Smooth muscle cell (in vitro differentiated cells): Measurements from ENCODE around the gene KIF16B. TPM values are rescaled to one million over a fixed set of nuclear protein-coding genes. Genes with fewer than 3 reads are reported as not detected.

Source experiments
- DNase-seq: peaks from one replicate; lab custom pipeline; 2025; ENCODE audit not compliant: unreplicated experiment; lab: John Stamatoyannopoulos, UW
- H2AFZ ChIP-seq: fragments of 200-600 bp; sonication (generic); 2 replicates; pipeline ENCODE4 v1.6.0; 2016; ENCODE audit warnings: antibody characterized with exemption, low read depth, mild to moderate bottlenecking
- H3F3A ChIP-seq: fragments of 200-600 bp; sonication (generic); 2 replicates; pipeline ENCODE4 v1.6.0; 2017; ENCODE audit warnings: antibody characterized with exemption, low read depth
- H3K27ac ChIP-seq: fragments of 200-600 bp; sonication (generic); 2 replicates; pipeline ENCODE4 v1.5.1; 2016; ENCODE audit warnings: low read depth, mild to moderate bottlenecking
- H3K27me3 ChIP-seq: fragments of 200-600 bp; sonication (generic); 2 replicates; pipeline ENCODE4 v1.6.1; 2016; ENCODE audit warnings: low read depth, mild to moderate bottlenecking
- H3K36me3 ChIP-seq: fragments of 200-600 bp; sonication (generic); 2 replicates; pipeline ENCODE4 v1.5.1; 2016; ENCODE audit warnings: low read depth
- H3K4me1 ChIP-seq: fragments of 200-600 bp; sonication (generic); 2 replicates; pipeline ENCODE4 v1.5.1; 2016; ENCODE audit warnings: low read depth
- H3K4me2 ChIP-seq: fragments of 200-600 bp; sonication (generic); 2 replicates; pipeline ENCODE4 v1.6.0; 2016; ENCODE audit warnings: mild to moderate bottlenecking
- H3K4me3 ChIP-seq: fragments of 200-600 bp; sonication (generic); 2 replicates; pipeline ENCODE4 v1.5.1; 2016; ENCODE audit warnings: mild to moderate bottlenecking
- H3K79me2 ChIP-seq: fragments of 200-600 bp; sonication (generic); 2 replicates; pipeline ENCODE4 v1.6.0; 2016; ENCODE audit warnings: low read depth, mild to moderate bottlenecking
- H3K9ac ChIP-seq: fragments of 200-600 bp; sonication (generic); 2 replicates; pipeline ENCODE4 v1.6.0; 2016; ENCODE audit warnings: low read depth
- H3K9me3 ChIP-seq: fragments of 200-600 bp; sonication (generic); replicated peaks from 2 replicates; pipeline ENCODE4 v1.5.1; 2016; ENCODE audit warnings: low read depth
- H4K20me1 ChIP-seq: fragments of 200-600 bp; sonication (generic); 2 replicates; pipeline ENCODE4 v1.6.0; 2016; ENCODE audit warnings: low read depth
- WGBS: methylation state at CpG from one replicate; pipeline ENCODE4 v1.1.7; 2016; ENCODE audit warnings: low lambda C conversion rate; 5-methylcytosine and 5-hydroxymethylcytosine counted together
- polyA plus RNA-seq: library from polyadenylated mRNA; unstranded; fragments of >200 nt; fragmentation: Nextera tagmentation; extraction: Ambion mirVana; gene quantifications from 2 replicates; pipeline ENCODE4 v1.2.1, GENCODE V29; 2016
- total RNA-seq: library from RNA; depleted of rRNA; stranded (reverse); fragments of >200 nt; gene quantifications from 2 replicates; pipeline ENCODE4 v1.2.3, GENCODE V29; 2014
- TF ChIP-seq, protein P1 (sequence below): fragments of 200-600 bp; sonication (generic); IDR thresholded peaks from 2 replicates; pipeline ENCODE4 v1.5.1; 2017; ENCODE audit warnings: borderline replicate concordance, mild to moderate bottlenecking, antibody characterized with exemption; ENCODE audit not compliant: insufficient read depth, poor library complexity, severe bottlenecking

KIF16B gene
- total and polyA plus RNA-seq, 2 experiments from 2014 or later, result 3.6 to 12.9 TPM

DNA sequence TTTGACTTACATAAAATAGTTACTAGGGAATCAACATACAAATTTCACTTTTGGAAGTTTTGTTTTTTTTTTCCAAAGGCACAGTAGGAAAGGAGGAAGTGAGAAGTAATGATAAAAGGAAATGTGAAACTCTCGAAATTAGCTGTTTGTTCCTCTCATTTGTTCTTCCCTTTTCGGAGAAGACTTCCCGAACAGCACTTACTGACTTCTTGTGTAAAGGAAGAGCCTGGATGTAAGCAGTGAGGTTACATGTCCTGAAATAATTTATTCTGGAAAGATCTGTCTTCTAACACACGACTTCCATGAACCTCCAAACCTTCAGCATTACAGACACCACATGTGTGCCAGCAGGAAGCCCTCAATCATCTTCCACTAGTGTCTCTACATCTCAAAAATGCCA lies 59.1 kb downstream of the KIF16B start:
- Histone ChIP-seq H3K9ac (no peak overlapping the region), H2AFZ (no peak overlapping the region), H3K9me3 (no peaks in the 10 kb centered on the region), H4K20me1 (no peaks in the 10 kb centered on the region), H3K4me2 (no peak overlapping the region), H3K27me3 (no peaks in the 10 kb centered on the region), H3K27ac (no peak overlapping the region), H3K4me3 (no peak overlapping the region), H3F3A (no peaks in the 10 kb centered on the region), H3K36me3 (no peaks in the 10 kb centered on the region), H3K4me1 (no peaks in the 10 kb centered on the region), H3K79me2 (no peaks in the 10 kb centered on the region)
- WGBS, result 82% methylated on average over 4 of the region's 4 CpGs
- DNase-seq, result no peak
- TF ChIP-seq, protein P1, sequence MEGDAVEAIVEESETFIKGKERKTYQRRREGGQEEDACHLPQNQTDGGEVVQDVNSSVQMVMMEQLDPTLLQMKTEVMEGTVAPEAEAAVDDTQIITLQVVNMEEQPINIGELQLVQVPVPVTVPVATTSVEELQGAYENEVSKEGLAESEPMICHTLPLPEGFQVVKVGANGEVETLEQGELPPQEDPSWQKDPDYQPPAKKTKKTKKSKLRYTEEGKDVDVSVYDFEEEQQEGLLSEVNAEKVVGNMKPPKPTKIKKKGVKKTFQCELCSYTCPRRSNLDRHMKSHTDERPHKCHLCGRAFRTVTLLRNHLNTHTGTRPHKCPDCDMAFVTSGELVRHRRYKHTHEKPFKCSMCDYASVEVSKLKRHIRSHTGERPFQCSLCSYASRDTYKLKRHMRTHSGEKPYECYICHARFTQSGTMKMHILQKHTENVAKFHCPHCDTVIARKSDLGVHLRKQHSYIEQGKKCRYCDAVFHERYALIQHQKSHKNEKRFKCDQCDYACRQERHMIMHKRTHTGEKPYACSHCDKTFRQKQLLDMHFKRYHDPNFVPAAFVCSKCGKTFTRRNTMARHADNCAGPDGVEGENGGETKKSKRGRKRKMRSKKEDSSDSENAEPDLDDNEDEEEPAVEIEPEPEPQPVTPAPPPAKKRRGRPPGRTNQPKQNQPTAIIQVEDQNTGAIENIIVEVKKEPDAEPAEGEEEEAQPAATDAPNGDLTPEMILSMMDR, result no peak

DNA sequence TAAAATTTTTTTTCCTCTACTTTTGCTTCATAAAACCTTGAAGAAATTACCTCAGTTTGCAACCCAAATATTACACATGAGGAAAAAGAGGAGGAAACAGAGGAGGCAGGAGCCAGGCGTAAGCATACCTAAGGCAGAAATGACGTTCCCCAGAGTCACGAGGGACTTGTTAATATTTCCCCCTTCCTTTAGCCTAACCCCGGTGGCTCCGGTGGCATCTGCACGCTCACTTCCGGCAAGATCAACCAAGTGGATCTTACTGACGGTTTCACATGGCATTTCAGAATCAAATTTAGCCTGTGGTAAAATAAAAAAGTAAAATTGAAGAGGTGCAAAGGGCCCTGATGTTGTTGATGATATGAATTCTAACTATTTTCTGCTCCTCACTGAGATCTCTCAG lies 67.4 kb downstream of the KIF16B start:
- 90% methylated on average over 8 of the region's 8 CpGs for WGBS
- H3K36me3 ChIP-seq, result no peaks in the 10 kb centered on the region
- no peak for DNase-seq
- no peaks in the 10 kb centered on the region for H3K27me3 ChIP-seq
- H3K79me2 ChIP-seq, result no peaks in the 10 kb centered on the region
- TF ChIP-seq, protein P1, result no peak
- no peak overlapping the region for H3K4me2 ChIP-seq
- H3F3A ChIP-seq, result no peaks in the 10 kb centered on the region
- no peak overlapping the region for H3K4me3 ChIP-seq
- no peak overlapping the region for H2AFZ ChIP-seq
- no peaks in the 10 kb centered on the region for H3K9me3 ChIP-seq
- H3K9ac ChIP-seq, result no peak overlapping the region
- no peak overlapping the region for H3K27ac ChIP-seq
- H3K4me1 ChIP-seq, result no peaks in the 10 kb centered on the region
- no peaks in the 10 kb centered on the region for H4K20me1 ChIP-seq

DNA sequence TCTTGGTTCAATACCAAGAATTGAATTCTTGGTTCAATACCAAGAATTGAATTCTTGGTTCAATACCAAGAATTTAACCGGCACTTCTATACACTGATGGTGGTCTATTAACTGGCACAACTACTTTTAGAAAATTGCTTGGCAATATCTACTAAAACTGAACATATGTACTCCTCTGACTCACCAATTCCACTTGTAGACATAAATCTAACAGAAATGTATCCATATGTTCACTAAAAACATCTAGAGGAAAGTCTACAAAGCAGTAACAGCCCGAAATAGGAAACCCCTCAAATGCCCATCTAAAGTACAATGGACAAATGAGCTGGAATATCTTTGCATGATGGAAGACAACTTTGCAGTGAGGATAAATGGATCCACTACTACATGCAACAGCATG lies 71.9 kb downstream of the KIF16B start:
- H3K36me3 ChIP-seq, result no peaks in the 10 kb centered on the region
- H3K9ac ChIP-seq, result no peak overlapping the region
- TF ChIP-seq, protein P1, result no peak
- WGBS, result 91% methylated on average over 2 of the region's 2 CpGs
- no peaks in the 10 kb centered on the region for H3K4me1 ChIP-seq
- no peak overlapping the region for H2AFZ ChIP-seq
- H4K20me1 ChIP-seq, result no peaks in the 10 kb centered on the region
- H3K9me3 ChIP-seq, result no peaks in the 10 kb centered on the region
- DNase-seq, result no peak
- H3K79me2 ChIP-seq, result no peaks in the 10 kb centered on the region
- no peaks in the 10 kb centered on the region for H3K27me3 ChIP-seq
- no peak overlapping the region for H3K27ac ChIP-seq
- H3F3A ChIP-seq, result no peaks in the 10 kb centered on the region
- no peak overlapping the region for H3K4me2 ChIP-seq
- no peak overlapping the region for H3K4me3 ChIP-seq

- Histone ChIP-seq H3K4me1 (no peaks in the 10 kb centered on the region), H4K20me1 (no peaks in the 10 kb centered on the region), H2AFZ (no peak overlapping the region), H3K27ac (no peak overlapping the region), H3K79me2 (no peaks in the 10 kb centered on the region), H3K9ac (no peak overlapping the region), H3K27me3 (no peaks in the 10 kb centered on the region), H3K4me3 (no peak overlapping the region), H3K4me2 (no peak overlapping the region), H3F3A (no peaks in the 10 kb centered on the region), H3K36me3 (no peaks in the 10 kb centered on the region), H3K9me3 (no peaks in the 10 kb centered on the region)
- WGBS, result 97% methylated on average over 3 of the region's 3 CpGs
- DNase-seq, result no peak
- TF ChIP-seq, protein P1, result no peak
Observed at GRCh38 chr20:16500197-16500596, 73.1 kb downstream of the KIF16B start.
